HepG2 (cell line): ENCODE measurements around the gene MEAF6. TPM values are rescaled to one million over a fixed set of nuclear protein-coding genes. Genes with fewer than 3 reads are reported as not detected.
A peak's percentile ranks its signal among the peaks of the same experiment; 100 is the strongest.

Source experiments
- GFI1 ChIP-seq: sonication (generic); formaldehyde crosslinking; IDR thresholded peaks from 2 replicates; pipeline ENCODE4 v1.5.0; 2020; ENCODE audit warnings: missing genetic modification reagents, mild to moderate bottlenecking, borderline replicate concordance
- HDAC1 ChIP-seq: sonication (generic); formaldehyde crosslinking; IDR thresholded peaks from 2 replicates; pipeline ENCODE4 v1.5.1; 2020; ENCODE audit warnings: mild to moderate bottlenecking, missing genetic modification reagents
- HDAC6 ChIP-seq: fragments of 200-600 bp; sonication (generic); IDR thresholded peaks from 2 replicates; pipeline ENCODE4 v1.7.0; 2017; ENCODE audit warnings: mild to moderate bottlenecking, antibody characterized with exemption, low read length, low read depth
- HOXA9 ChIP-seq: sonication (generic); formaldehyde crosslinking; IDR thresholded peaks from 2 replicates; pipeline ENCODE4 v1.8.1; 2022; ENCODE audit warnings: missing genetic modification reagents, mild to moderate bottlenecking, moderate library complexity, borderline replicate concordance
- KLF16 ChIP-seq, 2 experiments: sonication (generic) in 1 of 2; formaldehyde crosslinking in 1 of 2; IDR thresholded peaks; 2 replicates each; pipeline versions ENCODE4 v1.6.1 to v1.8.0; 2016 to 2023; ENCODE audit warnings: missing genetic modification reagents in 2 of 2, missing compliant biosample characterization in 1 of 2
- MED1 ChIP-seq: sonication (generic); formaldehyde crosslinking; IDR thresholded peaks from 2 replicates; pipeline ENCODE4 v1.4.0; 2020; ENCODE audit warnings: missing genetic modification reagents
- MIER2 ChIP-seq: IDR thresholded peaks from 2 replicates; pipeline ENCODE4 v1.6.1; 2016; ENCODE audit warnings: missing biosample characterization, missing genetic modification reagents
- MIER3 ChIP-seq: IDR thresholded peaks from 2 replicates; pipeline ENCODE4 v1.6.1; 2016; ENCODE audit warnings: missing compliant biosample characterization, borderline replicate concordance
- PRPF4 ChIP-seq: fragments of 200-400 bp; formaldehyde crosslinking; IDR thresholded peaks from 2 replicates; pipeline ENCODE4 v1.6.1; 2016; ENCODE audit warnings: low read length, low read depth; ENCODE audit not compliant: poor library complexity, severe bottlenecking
- SATB2 ChIP-seq: sonication (generic); formaldehyde crosslinking; IDR thresholded peaks from 2 replicates; pipeline ENCODE4 v1.5.0; 2020; ENCODE audit warnings: missing genetic modification reagents
- SIN3B ChIP-seq: fragments of 150-350 bp; IDR thresholded peaks from 2 replicates; pipeline ENCODE4 v1.6.1; 2014; ENCODE audit warnings: low read length
- ZFP62 ChIP-seq: sonication (generic); formaldehyde crosslinking; IDR thresholded peaks from 2 replicates; pipeline ENCODE4 v1.4.0; 2020; ENCODE audit warnings: missing genetic modification reagents
- ZFP82 ChIP-seq: sonication (generic); formaldehyde crosslinking; IDR thresholded peaks from 2 replicates; pipeline ENCODE4 v1.5.1; 2020; ENCODE audit warnings: mild to moderate bottlenecking, missing genetic modification reagents, borderline replicate concordance
- ZNF496 ChIP-seq: sonication (generic); formaldehyde crosslinking; IDR thresholded peaks from 2 replicates; pipeline ENCODE4 v1.8.1; 2023; ENCODE audit warnings: mild to moderate bottlenecking, moderate library complexity, missing genetic modification reagents; ENCODE audit not compliant: insufficient replicate concordance
- ZNF557 ChIP-seq: sonication (generic); formaldehyde crosslinking; IDR thresholded peaks from 2 replicates; pipeline ENCODE4 v1.4.0; 2020; ENCODE audit warnings: missing genetic modification reagents
- ZNF607 ChIP-seq: sonication (generic); formaldehyde crosslinking; IDR thresholded peaks from 2 replicates; pipeline ENCODE4 v1.5.1; 2020; ENCODE audit warnings: missing genetic modification reagents, mild to moderate bottlenecking, borderline replicate concordance
- ZNF674 ChIP-seq: sonication (generic); formaldehyde crosslinking; IDR thresholded peaks from 2 replicates; pipeline ENCODE4 v1.5.0; 2020; ENCODE audit warnings: low read depth, mild to moderate bottlenecking, missing genetic modification reagents
- ZNF713 ChIP-seq: sonication (generic); formaldehyde crosslinking; IDR thresholded peaks from 2 replicates; pipeline ENCODE4 v1.4.0; 2020; ENCODE audit warnings: mild to moderate bottlenecking, missing genetic modification reagents
- ZNF782 ChIP-seq: sonication (generic); formaldehyde crosslinking; IDR thresholded peaks from 2 replicates; pipeline ENCODE4 v1.4.0; 2020; ENCODE audit warnings: missing genetic modification reagents, mild to moderate bottlenecking, borderline replicate concordance
- ZNF841 ChIP-seq: sonication (generic); formaldehyde crosslinking; IDR thresholded peaks from 2 replicates; pipeline ENCODE4 v1.8.1; 2023; ENCODE audit warnings: missing genetic modification reagents, borderline replicate concordance
- polyA plus RNA-seq, 8 experiments: library from polyadenylated mRNA; depleted of rRNA in 3 of 8; stranded (reverse) in 7 of 8; unstranded in 1 of 8; fragments of >200 nt; fragmentation: Illumina TruSeq in 4 of 8; extraction: Trizol in 4 of 8; gene quantifications; 2 replicates each; pipeline versions ENCODE4 v1.2.1 to v1.2.3, GENCODE V29; 2011 to 2016; ENCODE audit warnings: low read depth in 4 of 8, missing spikeins in 1 of 8, mixed read lengths in 1 of 8; ENCODE audit not compliant: insufficient read depth in 1 of 8
- total RNA-seq, 5 experiments: library from RNA; depleted of rRNA; stranded (reverse); fragments of >200 nt; fragmentation: Illumina TruSeq; extraction: Trizol; gene quantifications; 2 replicates each; pipeline ENCODE4 v1.2.3, GENCODE V29; 2016; ENCODE audit warnings: low read depth in 1 of 5
- TF ChIP-seq, protein P1 (sequence below): sonication (generic); formaldehyde crosslinking; IDR thresholded peaks from 2 replicates; pipeline ENCODE4 v1.5.0; 2020; ENCODE audit warnings: mild to moderate bottlenecking, missing genetic modification reagents
- TF ChIP-seq, protein P2 (sequence below): sonication (generic); formaldehyde crosslinking; IDR thresholded peaks from 2 replicates; pipeline ENCODE4 v1.4.0; 2020; ENCODE audit warnings: missing genetic modification reagents, mild to moderate bottlenecking, borderline replicate concordance
- TF ChIP-seq, protein P3 (sequence below): sonication (generic); formaldehyde crosslinking; IDR thresholded peaks from 2 replicates; pipeline ENCODE4 v1.4.0; 2020; ENCODE audit warnings: missing genetic modification reagents

MEAF6 gene
- total and polyA plus RNA-seq, 2 of the 13 experiments (the other 11 are each of a cell fraction or from before 2014, with no cell fraction given) = 29.5 to 45.6 TPM

DNA sequence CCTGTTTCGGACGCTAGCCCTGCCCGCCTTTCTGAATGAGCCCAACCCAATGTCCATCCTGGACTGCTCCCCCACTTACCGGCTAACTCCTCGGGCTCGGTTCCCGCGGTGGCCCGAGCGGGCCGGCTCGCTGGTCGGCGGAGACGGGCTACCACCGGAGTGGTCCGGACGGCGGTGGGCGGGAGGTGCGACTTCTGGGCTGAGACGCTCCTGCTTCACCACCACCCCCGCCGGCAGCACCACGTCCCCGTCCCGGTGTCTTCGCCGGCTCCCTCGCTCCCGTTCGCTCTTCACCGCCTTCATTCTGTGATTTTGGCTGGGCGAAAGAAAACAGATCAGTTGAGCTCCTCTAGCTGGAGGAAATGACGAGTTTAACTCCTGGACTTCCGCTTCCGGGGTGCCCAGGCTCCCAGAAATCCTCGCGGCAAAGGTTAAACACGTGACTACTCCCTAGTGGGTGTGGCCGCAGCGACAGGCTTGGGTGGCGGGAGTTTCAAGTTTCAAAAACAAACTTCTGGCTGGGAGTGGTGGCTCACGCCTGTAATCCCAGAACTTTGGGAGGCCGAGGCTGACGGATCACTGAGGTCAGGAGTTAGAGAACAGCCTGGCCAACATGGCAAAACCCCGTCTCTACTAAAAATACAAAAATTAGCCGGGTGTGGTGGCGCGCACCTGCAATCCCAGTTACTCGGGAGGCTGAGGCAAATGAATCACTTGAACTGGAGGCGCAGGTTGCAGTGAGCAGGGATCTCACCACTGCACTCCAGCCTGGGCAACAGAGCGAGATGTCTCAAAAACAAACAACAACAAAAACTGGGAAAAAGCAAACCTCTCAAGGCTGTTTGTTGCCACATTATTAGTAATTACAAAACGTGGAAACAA lies 39.6 kb upstream of the MEAF6 start, which contains the start of gene SNIP1 (continued):
- TF ChIP-seq, protein P1, sequence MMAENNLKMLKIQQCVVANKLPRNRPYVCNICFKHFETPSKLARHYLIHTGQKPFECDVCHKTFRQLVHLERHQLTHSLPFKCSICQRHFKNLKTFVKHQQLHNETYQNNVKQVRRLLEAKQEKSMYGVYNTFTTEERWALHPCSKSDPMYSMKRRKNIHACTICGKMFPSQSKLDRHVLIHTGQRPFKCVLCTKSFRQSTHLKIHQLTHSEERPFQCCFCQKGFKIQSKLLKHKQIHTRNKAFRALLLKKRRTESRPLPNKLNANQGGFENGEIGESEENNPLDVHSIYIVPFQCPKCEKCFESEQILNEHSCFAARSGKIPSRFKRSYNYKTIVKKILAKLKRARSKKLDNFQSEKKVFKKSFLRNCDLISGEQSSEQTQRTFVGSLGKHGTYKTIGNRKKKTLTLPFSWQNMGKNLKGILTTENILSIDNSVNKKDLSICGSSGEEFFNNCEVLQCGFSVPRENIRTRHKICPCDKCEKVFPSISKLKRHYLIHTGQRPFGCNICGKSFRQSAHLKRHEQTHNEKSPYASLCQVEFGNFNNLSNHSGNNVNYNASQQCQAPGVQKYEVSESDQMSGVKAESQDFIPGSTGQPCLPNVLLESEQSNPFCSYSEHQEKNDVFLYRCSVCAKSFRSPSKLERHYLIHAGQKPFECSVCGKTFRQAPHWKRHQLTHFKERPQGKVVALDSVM (CRISPR knock-in tag) = no peak
- TF ChIP-seq GFI1 (CRISPR knock-in tag) (no peak), MED1 (CRISPR knock-in tag) (0 out of 2 replicates have a peak, but pooled peaks have one; percentile 16), MIER2 (CRISPR knock-in tag) (no peak), MIER3 (CRISPR knock-in tag) (peak; percentile 77; the same call in 1 of the 2 replicates), HOXA9 (CRISPR knock-in tag) (no peak), ZNF496 (no peak), ZFP82 (no peak), ZNF841 (no peak), ZNF607 (CRISPR knock-in tag) (no peak), SIN3B (peak; percentile 85), ZNF782 (CRISPR knock-in tag) (no peak), HDAC1 (CRISPR knock-in tag) (peak; percentile 96), SATB2 (CRISPR knock-in tag) (0 out of 2 replicates have a peak, but pooled peaks have one; percentile 53), ZNF713 (no peak), ZFP62 (CRISPR knock-in tag) (no peak), KLF16 (CRISPR knock-in tag; IDR thresholded peaks at IDR 0.05) (0 out of 4 replicates have a peak, but pooled peaks of 1 of the 2 experiments have one; percentile 18), ZNF557 (CRISPR knock-in tag) (no peak), ZNF674 (CRISPR knock-in tag) (no peak), HDAC6 (no peak), PRPF4 (no peak)
- TF ChIP-seq, protein P2, sequence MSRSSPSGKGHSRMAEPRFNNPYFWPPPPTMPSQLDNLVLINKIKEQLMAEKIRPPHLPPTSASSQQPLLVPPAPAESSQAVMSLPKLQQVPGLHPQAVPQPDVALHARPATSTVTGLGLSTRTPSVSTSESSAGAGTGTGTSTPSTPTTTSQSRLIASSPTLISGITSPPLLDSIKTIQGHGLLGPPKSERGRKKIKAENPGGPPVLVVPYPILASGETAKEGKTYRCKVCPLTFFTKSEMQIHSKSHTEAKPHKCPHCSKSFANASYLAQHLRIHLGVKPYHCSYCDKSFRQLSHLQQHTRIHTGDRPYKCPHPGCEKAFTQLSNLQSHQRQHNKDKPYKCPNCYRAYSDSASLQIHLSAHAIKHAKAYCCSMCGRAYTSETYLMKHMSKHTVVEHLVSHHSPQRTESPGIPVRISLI = peak; percentile 35; the same call in 1 of the 2 replicates
- TF ChIP-seq, protein P3, sequence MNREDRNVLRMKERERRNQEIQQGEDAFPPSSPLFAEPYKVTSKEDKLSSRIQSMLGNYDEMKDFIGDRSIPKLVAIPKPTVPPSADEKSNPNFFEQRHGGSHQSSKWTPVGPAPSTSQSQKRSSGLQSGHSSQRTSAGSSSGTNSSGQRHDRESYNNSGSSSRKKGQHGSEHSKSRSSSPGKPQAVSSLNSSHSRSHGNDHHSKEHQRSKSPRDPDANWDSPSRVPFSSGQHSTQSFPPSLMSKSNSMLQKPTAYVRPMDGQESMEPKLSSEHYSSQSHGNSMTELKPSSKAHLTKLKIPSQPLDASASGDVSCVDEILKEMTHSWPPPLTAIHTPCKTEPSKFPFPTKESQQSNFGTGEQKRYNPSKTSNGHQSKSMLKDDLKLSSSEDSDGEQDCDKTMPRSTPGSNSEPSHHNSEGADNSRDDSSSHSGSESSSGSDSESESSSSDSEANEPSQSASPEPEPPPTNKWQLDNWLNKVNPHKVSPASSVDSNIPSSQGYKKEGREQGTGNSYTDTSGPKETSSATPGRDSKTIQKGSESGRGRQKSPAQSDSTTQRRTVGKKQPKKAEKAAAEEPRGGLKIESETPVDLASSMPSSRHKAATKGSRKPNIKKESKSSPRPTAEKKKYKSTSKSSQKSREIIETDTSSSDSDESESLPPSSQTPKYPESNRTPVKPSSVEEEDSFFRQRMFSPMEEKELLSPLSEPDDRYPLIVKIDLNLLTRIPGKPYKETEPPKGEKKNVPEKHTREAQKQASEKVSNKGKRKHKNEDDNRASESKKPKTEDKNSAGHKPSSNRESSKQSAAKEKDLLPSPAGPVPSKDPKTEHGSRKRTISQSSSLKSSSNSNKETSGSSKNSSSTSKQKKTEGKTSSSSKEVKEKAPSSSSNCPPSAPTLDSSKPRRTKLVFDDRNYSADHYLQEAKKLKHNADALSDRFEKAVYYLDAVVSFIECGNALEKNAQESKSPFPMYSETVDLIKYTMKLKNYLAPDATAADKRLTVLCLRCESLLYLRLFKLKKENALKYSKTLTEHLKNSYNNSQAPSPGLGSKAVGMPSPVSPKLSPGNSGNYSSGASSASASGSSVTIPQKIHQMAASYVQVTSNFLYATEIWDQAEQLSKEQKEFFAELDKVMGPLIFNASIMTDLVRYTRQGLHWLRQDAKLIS (CRISPR knock-in tag) = no peak
